Stimulated activated CD8-positive, alpha-beta memory T cell treated with anti-CD3 and anti-CD28 coated beads, Interleukin-7, amount 100 ng/mL, for 4 hours (primary cell): Measurements from ENCODE around the gene FERMT2.
A peak's percentile ranks its signal among the peaks of the same experiment; 100 is the strongest.

Experiments used
- DNase-seq, 2 donors: peaks; one replicate each; pipeline ENCODE4 v3.0.0-alpha.2; 2020; ENCODE audit warnings: low read depth in 2 of 2

FERMT2 gene

GRCh38 chr14:52950898-52951680 lies at the start of gene FERMT2:
FERMT2 (minus strand) TSS chr14:52951050; CDS start chr14:52950568, 482 bp downstream.
- peak in 1 of 2 donors; percentile 5 for DNase-seq

GRCh38 chr14:52998376-52999015 lies 47.6 kb upstream of the FERMT2 start:
- DNase-seq: no peak

GRCh38 chr14:52996493-52996892 lies 45.6 kb upstream of the FERMT2 start:
- DNase-seq: no peak

- no peak for DNase-seq
These were observed 45.1 kb upstream of the FERMT2 start for GRCh38 chr14:52995998-52996397.

GRCh38 chr14:52992236-52992870 lies 41.5 kb upstream of the FERMT2 start:
- no peak for DNase-seq

- no peak for DNase-seq
These were observed 37.3 kb upstream of the FERMT2 start for GRCh38 chr14:52988139-52988538.

- no peak for DNase-seq
These were observed 36.7 kb upstream of the FERMT2 start for GRCh38 chr14:52987514-52987913.

GRCh38 chr14:52987042-52987441 lies 36.2 kb upstream of the FERMT2 start:
- no peak for DNase-seq

- DNase-seq: no peak
These were observed 26.9 kb upstream of the FERMT2 start for GRCh38 chr14:52977798-52978197.

GRCh38 chr14:52974406-52974805 lies 23.6 kb upstream of the FERMT2 start:
- DNase-seq: no peak

- DNase-seq: peak; percentile 26 to 42
These were observed 10.3 kb upstream of the FERMT2 start for GRCh38 chr14:52961060-52961639.

GRCh38 chr14:52960627-52961026 lies 9.8 kb upstream of the FERMT2 start:
- DNase-seq: no peak

- DNase-seq: no peak
These were observed 3.7 kb upstream of the FERMT2 start for GRCh38 chr14:52954346-52955214.

- no peak for DNase-seq
These were observed 1.1 kb upstream of the FERMT2 start for GRCh38 chr14:52951681-52952554.

- peak in 1 of 2 donors; percentile 7 for DNase-seq
These were observed 396 bp downstream of the FERMT2 start for GRCh38 chr14:52950410-52950897.

- peak in 1 of 2 donors; percentile 1 for DNase-seq
These were observed 990 bp downstream of the FERMT2 start for GRCh38 chr14:52949711-52950409.

- no peak for DNase-seq
These were observed 1.6 kb downstream of the FERMT2 start for GRCh38 chr14:52949249-52949648.

GRCh38 chr14:52948836-52949235 lies 2.0 kb downstream of the FERMT2 start:
- no peak for DNase-seq

GRCh38 chr14:52948039-52948438 lies 2.8 kb downstream of the FERMT2 start:
- DNase-seq: no peak

- DNase-seq: no peak
These were observed 6.6 kb downstream of the FERMT2 start for GRCh38 chr14:52944254-52944653.
